Loucy (cell line): ENCODE results near the gene RBMS3.

ENCODE experiments used
- H2AFZ ChIP-seq: fragments of 200-600 bp; sonication (generic); 2 replicates; pipeline ENCODE4 v1.6.0; 2016; ENCODE audit warnings: antibody characterized with exemption, mild to moderate bottlenecking, low read length, moderate library complexity
- H3F3A ChIP-seq: fragments of 200-600 bp; 2 replicates; pipeline ENCODE4 v1.6.0; 2016; ENCODE audit warnings: antibody characterized with exemption, low read depth, mild to moderate bottlenecking
- H3K27me3 ChIP-seq: fragments of 200-600 bp; sonication (generic); 2 replicates; pipeline ENCODE4 v1.6.1; 2014; ENCODE audit warnings: low read length, mild to moderate bottlenecking; ENCODE audit not compliant: insufficient read depth, poor library complexity, severe bottlenecking
- H3K36me3 ChIP-seq: fragments of 200-600 bp; sonication (generic); 2 replicates; pipeline ENCODE4 v1.6.1; 2016; ENCODE audit warnings: low read length; ENCODE audit not compliant: insufficient read depth
- H3K4me1 ChIP-seq: fragments of 200-600 bp; sonication (generic); 2 replicates; pipeline ENCODE4 v1.5.1; 2014; ENCODE audit warnings: low read length, mild to moderate bottlenecking; ENCODE audit not compliant: insufficient read depth, poor library complexity, severe bottlenecking
- H3K4me2 ChIP-seq: fragments of 200-600 bp; sonication (generic); 2 replicates; pipeline ENCODE4 v1.6.0; 2014; ENCODE audit warnings: antibody characterized with exemption, low read length, low read depth, mild to moderate bottlenecking; ENCODE audit not compliant: poor library complexity, severe bottlenecking
- H3K4me3 ChIP-seq: fragments of 200-600 bp; sonication (generic); 2 replicates; pipeline ENCODE4 v1.5.1; 2014; ENCODE audit warnings: low read length, mild to moderate bottlenecking, mixed read lengths; ENCODE audit not compliant: poor library complexity, severe bottlenecking
- H3K79me2 ChIP-seq: fragments of 200-600 bp; sonication (generic); 2 replicates; pipeline ENCODE4 v1.6.1; 2014; ENCODE audit warnings: low read length; ENCODE audit not compliant: insufficient read depth
- H3K9ac ChIP-seq: fragments of 200-600 bp; sonication (generic); 2 replicates; pipeline ENCODE4 v1.6.0; 2014; ENCODE audit warnings: mild to moderate bottlenecking, low read depth, low read length, moderate library complexity; ENCODE audit not compliant: poor library complexity, severe bottlenecking
- H3K9me2 ChIP-seq: fragments of 200-600 bp; sonication (generic); replicated peaks from 2 replicates; pipeline ENCODE4 v1.6.1; 2016; ENCODE audit warnings: low read depth, low read length, mixed read lengths
- H3K9me3 ChIP-seq: fragments of 200-600 bp; sonication (generic); 2 replicates; pipeline ENCODE4 v1.6.1; 2014; ENCODE audit warnings: mild to moderate bottlenecking, antibody characterized with exemption, low read length, low read depth; ENCODE audit not compliant: insufficient read depth
- H4K20me1 ChIP-seq: fragments of 200-600 bp; sonication (generic); 2 replicates; pipeline ENCODE4 v1.6.0; 2014; ENCODE audit warnings: antibody characterized with exemption, low read length, mild to moderate bottlenecking; ENCODE audit not compliant: insufficient read depth, poor library complexity, severe bottlenecking
- CTCF ChIP-seq: fragments of 200-600 bp; sonication (generic); conservative IDR thresholded peaks from 2 replicates; pipeline ENCODE4 v1.5.1; 2014; ENCODE audit warnings: mild to moderate bottlenecking, antibody characterized with exemption, low read length
- EZH2phosphoT487 ChIP-seq: fragments of 200-600 bp; IDR thresholded peaks from 2 replicates; pipeline ENCODE4 v1.6.1; 2018; ENCODE audit warnings: antibody characterized with exemption, mild to moderate bottlenecking, moderate library complexity, borderline replicate concordance

Gene RBMS3

GRCh38 chr3:29991198-29991597, 710.3 kb downstream of the RBMS3 start:
- Histone ChIP-seq H3F3A (no peaks in the 10 kb centered on the region), H2AFZ (no peak overlapping the region; the same call in 1 of the 2 replicates), H3K4me3 (no peak overlapping the region), H3K27me3 (peaks cover 6% of the 10 kb centered on the region), H3K9me2 (no peaks in the 10 kb centered on the region), H3K9me3 (no peaks in the 10 kb centered on the region), H3K4me1 (no peaks in the 10 kb centered on the region), H3K9ac (no peak overlapping the region), H3K79me2 (no peaks in the 10 kb centered on the region), H4K20me1 (no peaks in the 10 kb centered on the region), H3K36me3 (no peaks in the 10 kb centered on the region), H3K4me2 (no peak overlapping the region)
- TF ChIP-seq CTCF (no peak), EZH2phosphoT487 (no peak)

- Histone ChIP-seq H3K27me3 (no peaks in the 10 kb centered on the region), H2AFZ (no peak overlapping the region), H4K20me1 (no peaks in the 10 kb centered on the region), H3K4me3 (no peak overlapping the region), H3K9ac (no peak overlapping the region), H3K9me3 (no peaks in the 10 kb centered on the region), H3F3A (no peaks in the 10 kb centered on the region; the same call in 1 of the 2 replicates), H3K9me2 (no peaks in the 10 kb centered on the region), H3K4me2 (no peak overlapping the region), H3K36me3 (no peaks in the 10 kb centered on the region), H3K79me2 (no peaks in the 10 kb centered on the region), H3K4me1 (peaks cover 16% of the 10 kb centered on the region)
- TF ChIP-seq CTCF, result no peak
- TF ChIP-seq EZH2phosphoT487, result no peak
These were observed 721.9 kb downstream of the RBMS3 start for GRCh38 chr3:30002797-30003196.

- TF ChIP-seq EZH2phosphoT487 (no peak), CTCF (no peak)
- Histone ChIP-seq H3K36me3 (no peaks in the 10 kb centered on the region), H3K4me2 (no peak overlapping the region), H2AFZ (no peak overlapping the region), H3K79me2 (no peaks in the 10 kb centered on the region), H3K9me2 (no peaks in the 10 kb centered on the region), H3K9me3 (no peaks in the 10 kb centered on the region), H4K20me1 (no peaks in the 10 kb centered on the region), H3K27me3 (no peaks in the 10 kb centered on the region), H3K4me3 (no peak overlapping the region), H3F3A (no peaks in the 10 kb centered on the region; the same call in 1 of the 2 replicates), H3K9ac (no peak overlapping the region), H3K4me1 (peaks cover 24% of the 10 kb centered on the region)
These were observed 722.9 kb downstream of the RBMS3 start for GRCh38 chr3:30003741-30004140.
